Urothelium cell line (cell line): Measurements from ENCODE around the gene FIGN.

Experiments
- DNase-seq: peaks from one replicate; pipeline ENCODE4 v3.0.0; 2011; ENCODE audit warnings: low spot score, mixed read lengths
- FAIRE-seq: peaks from 2 replicates; lab custom pipeline; 2011; peaks lifted over from hg19 to GRCh38; lab: Jason Lieb, UNC

The FIGN gene

GRCh38 chr2:163735685-163736432, at the start of gene FIGN:
Gene FIGN (minus strand): TSS chr2:163736008. CDS start chr2:163734927, 1,081 bp downstream.
- FAIRE-seq (no peak), DNase-seq (peak; percentile 80)

- no peak for DNase-seq
- no peak for FAIRE-seq
Measured at GRCh38 chr2:163785162-163785561, 49.4 kb upstream of the FIGN start.

- FAIRE-seq: no peak
- peak; percentile 29 for DNase-seq
Measured at GRCh38 chr2:163779970-163780597, 44.3 kb upstream of the FIGN start.

GRCh38 chr2:163778045-163778781, 42.4 kb upstream of the FIGN start:
- FAIRE-seq: no peak
- peak; percentile 54 for DNase-seq

- no peak for FAIRE-seq
- DNase-seq: no peak
Measured at GRCh38 chr2:163775304-163775703, 39.5 kb upstream of the FIGN start.

- peak; percentile 51 for DNase-seq
- FAIRE-seq: no peak
Measured at GRCh38 chr2:163774862-163775261, 39.1 kb upstream of the FIGN start.

GRCh38 chr2:163773276-163773675, 37.5 kb upstream of the FIGN start:
- DNase-seq: no peak
- no peak for FAIRE-seq

GRCh38 chr2:163771596-163771995, 35.8 kb upstream of the FIGN start:
- no peak for FAIRE-seq
- DNase-seq: peak; percentile 12

- FAIRE-seq: no peak
- no peak for DNase-seq
Measured at GRCh38 chr2:163768881-163769695, 33.3 kb upstream of the FIGN start.

GRCh38 chr2:163767097-163767496, 31.3 kb upstream of the FIGN start:
- FAIRE-seq (no peak), DNase-seq (no peak)

GRCh38 chr2:163764566-163764965, 28.8 kb upstream of the FIGN start:
- no peak for DNase-seq
- no peak for FAIRE-seq

GRCh38 chr2:163759013-163759412, 23.2 kb upstream of the FIGN start:
- FAIRE-seq: no peak

GRCh38 chr2:163757814-163758213, 22.0 kb upstream of the FIGN start:
- DNase-seq (no peak), FAIRE-seq (no peak)

More at GRCh38 chr2:163759013-163759412, 23.2 kb upstream of the FIGN start:
- no peak for DNase-seq

- no peak for FAIRE-seq
- no peak for DNase-seq
Measured at GRCh38 chr2:163756588-163756987, 20.8 kb upstream of the FIGN start.

GRCh38 chr2:163755366-163755765, 19.6 kb upstream of the FIGN start:
- FAIRE-seq: no peak
- no peak for DNase-seq

GRCh38 chr2:163753726-163754125, 17.9 kb upstream of the FIGN start:
- FAIRE-seq (no peak), DNase-seq (no peak)

GRCh38 chr2:163752267-163752666, 16.5 kb upstream of the FIGN start:
- FAIRE-seq (peak; percentile 50), DNase-seq (peak; percentile 32)

- FAIRE-seq (no peak), DNase-seq (no peak)
Measured at GRCh38 chr2:163751696-163752095, 15.9 kb upstream of the FIGN start.

GRCh38 chr2:163748420-163748819, 12.6 kb upstream of the FIGN start:
- DNase-seq: no peak
- FAIRE-seq: no peak

- DNase-seq (no peak), FAIRE-seq (no peak)
Measured at GRCh38 chr2:163741435-163741834, 5.6 kb upstream of the FIGN start.

GRCh38 chr2:163737563-163737962, 1.8 kb upstream of the FIGN start:
- no peak for FAIRE-seq
- DNase-seq: no peak
